Bronchial epithelial cell (primary cell): ENCODE data around the gene METTL17. TPM values are rescaled to one million over a fixed set of nuclear protein-coding genes. Genes with fewer than 3 reads are reported as not detected.

ENCODE experiments used
- DNase-seq: peaks from one replicate; pipeline ENCODE4 v3.0.0-alpha.2; 2010; ENCODE audit warnings: low read depth
- FAIRE-seq: peaks from 2 replicates; lab custom pipeline; 2011; peaks lifted over from hg19 to GRCh38; lab: Jason Lieb, UNC
- H3K27me3 ChIP-seq: 2 replicates; pipeline ENCODE4 v1.5.1; 2011; ENCODE audit warnings: low read length; ENCODE audit not compliant: control insufficient read depth, insufficient read depth
- H3K36me3 ChIP-seq: 2 replicates; pipeline ENCODE4 v1.5.1; 2011; ENCODE audit warnings: low read length; ENCODE audit not compliant: control insufficient read depth, insufficient read depth
- H3K4me3 ChIP-seq: 2 replicates; pipeline ENCODE4 v1.5.1; 2011; ENCODE audit warnings: mild to moderate bottlenecking, low read depth, low read length, control low read depth
- total RNA-seq: library from RNA; depleted of rRNA; stranded (reverse); fragments of >200 nt; gene quantifications from 2 replicates; pipeline ENCODE4 v1.2.1, GENCODE V29; 2014
- TF ChIP-seq, protein P1 (sequence below): IDR thresholded peaks from 2 replicates; pipeline ENCODE4 v1.5.1; 2011; ENCODE audit warnings: mild to moderate bottlenecking, moderate library complexity, low read length, control low read depth, inconsistent platforms; ENCODE audit not compliant: insufficient read depth, severe bottlenecking

Gene METTL17
- total RNA-seq, 1 donor from 2014 or later = 56.1 TPM

DNA sequence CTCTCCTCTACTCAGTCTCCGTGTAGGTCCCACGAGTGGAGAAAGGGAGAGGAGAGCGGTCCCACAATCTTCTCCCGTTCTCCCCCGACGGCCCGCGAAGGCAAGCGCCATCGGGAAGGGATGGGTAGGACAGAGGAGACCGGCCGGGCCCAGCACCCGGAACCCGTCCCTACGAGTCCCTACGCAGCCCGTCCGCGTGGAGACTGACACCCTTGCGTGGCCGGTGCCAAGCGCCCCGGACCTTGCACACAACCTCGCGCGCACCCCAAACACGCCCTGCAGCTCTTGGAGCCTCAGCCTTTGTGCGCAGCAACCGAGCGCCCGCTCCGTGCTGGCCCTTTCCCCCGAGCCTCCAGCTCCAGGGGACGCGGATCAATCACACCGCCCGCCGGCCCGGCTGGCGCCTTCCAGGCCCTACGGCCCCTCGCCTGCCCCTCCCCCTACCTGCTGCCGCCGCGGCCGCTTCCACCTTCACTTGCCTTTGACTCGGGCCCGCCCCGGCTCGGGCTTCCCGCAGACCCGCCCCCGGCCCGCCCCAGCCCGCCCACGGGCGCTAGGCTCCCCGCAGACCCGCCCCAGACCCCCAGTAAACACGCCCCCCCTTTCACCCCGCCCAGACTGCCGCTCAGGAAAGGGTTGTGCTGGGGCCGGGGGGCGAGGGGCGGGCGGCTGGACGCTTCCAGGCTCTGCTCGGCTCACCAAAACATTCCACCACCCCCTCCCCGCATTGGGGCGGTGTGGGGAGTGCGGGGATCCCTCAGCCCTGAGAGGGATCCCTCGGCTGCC is 35.0 kb downstream of the METTL17 start, which contains the start of gene NDRG2:
Gene NDRG2 (minus strand): TSS at position 477 of the 786 bp plus-strand sequence. CDS start 1,746 bp downstream, outside the sequence.
- FAIRE-seq (no peak), DNase-seq (no peak)
- peak within 1 kb of the TSS; percentile 46 for H3K4me3 ChIP-seq
- no peaks in the 10 kb centered on the region for H3K36me3 ChIP-seq
- H3K27me3 ChIP-seq = peaks cover 18% of the 10 kb centered on the region
- TF ChIP-seq, protein P1, sequence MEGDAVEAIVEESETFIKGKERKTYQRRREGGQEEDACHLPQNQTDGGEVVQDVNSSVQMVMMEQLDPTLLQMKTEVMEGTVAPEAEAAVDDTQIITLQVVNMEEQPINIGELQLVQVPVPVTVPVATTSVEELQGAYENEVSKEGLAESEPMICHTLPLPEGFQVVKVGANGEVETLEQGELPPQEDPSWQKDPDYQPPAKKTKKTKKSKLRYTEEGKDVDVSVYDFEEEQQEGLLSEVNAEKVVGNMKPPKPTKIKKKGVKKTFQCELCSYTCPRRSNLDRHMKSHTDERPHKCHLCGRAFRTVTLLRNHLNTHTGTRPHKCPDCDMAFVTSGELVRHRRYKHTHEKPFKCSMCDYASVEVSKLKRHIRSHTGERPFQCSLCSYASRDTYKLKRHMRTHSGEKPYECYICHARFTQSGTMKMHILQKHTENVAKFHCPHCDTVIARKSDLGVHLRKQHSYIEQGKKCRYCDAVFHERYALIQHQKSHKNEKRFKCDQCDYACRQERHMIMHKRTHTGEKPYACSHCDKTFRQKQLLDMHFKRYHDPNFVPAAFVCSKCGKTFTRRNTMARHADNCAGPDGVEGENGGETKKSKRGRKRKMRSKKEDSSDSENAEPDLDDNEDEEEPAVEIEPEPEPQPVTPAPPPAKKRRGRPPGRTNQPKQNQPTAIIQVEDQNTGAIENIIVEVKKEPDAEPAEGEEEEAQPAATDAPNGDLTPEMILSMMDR = no peak

DNA sequence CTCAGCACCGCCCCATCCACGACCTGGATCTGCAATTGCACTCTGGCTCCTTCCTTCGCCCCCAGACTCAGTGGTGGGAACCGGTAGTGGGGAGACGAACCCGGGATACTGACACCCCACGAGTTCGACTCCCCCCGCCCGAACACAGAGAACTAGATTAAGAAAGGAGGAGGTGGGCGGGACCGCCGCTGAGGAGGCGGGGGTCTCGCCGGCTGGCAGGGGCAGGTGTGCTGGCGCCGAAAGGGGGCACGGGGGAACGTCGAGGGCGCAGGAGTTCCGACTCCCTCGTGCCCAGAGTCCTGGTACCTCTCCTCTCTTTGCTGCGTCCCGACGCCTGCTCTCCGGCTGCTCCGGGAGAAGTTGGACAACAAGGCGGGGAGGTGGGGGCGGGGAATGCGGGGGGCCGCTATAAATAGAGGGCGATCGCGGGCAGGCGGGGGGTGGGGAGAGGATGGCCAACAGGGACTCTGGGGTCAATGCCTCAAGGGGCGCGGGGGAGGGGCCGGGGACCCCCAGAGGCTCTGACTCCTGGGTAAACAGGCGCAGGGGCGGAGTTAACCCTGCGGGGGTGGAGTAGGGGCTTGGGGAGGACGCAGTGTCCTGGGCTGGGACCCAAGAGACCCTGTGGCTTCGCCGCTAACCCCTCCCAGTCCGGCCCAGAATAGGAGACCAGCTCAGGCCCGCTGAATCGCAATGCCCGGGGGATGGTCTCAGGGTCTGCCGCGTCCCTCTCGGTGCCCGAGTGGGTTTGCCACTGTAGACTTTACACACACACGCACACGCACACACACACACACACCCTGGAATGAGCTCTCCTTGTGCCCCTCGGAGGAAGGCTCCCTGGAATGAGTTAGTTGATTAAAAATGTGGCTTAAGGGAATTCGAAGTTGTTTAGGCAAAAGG is 35.8 kb downstream of the METTL17 start:
- no peak for DNase-seq
- TF ChIP-seq, protein P1 = no peak
- no peak for FAIRE-seq
- peak overlapping the region; percentile 46 for H3K4me3 ChIP-seq
- no peaks in the 10 kb centered on the region for H3K36me3 ChIP-seq
- H3K27me3 ChIP-seq = peaks cover 18% of the 10 kb centered on the region

DNA sequence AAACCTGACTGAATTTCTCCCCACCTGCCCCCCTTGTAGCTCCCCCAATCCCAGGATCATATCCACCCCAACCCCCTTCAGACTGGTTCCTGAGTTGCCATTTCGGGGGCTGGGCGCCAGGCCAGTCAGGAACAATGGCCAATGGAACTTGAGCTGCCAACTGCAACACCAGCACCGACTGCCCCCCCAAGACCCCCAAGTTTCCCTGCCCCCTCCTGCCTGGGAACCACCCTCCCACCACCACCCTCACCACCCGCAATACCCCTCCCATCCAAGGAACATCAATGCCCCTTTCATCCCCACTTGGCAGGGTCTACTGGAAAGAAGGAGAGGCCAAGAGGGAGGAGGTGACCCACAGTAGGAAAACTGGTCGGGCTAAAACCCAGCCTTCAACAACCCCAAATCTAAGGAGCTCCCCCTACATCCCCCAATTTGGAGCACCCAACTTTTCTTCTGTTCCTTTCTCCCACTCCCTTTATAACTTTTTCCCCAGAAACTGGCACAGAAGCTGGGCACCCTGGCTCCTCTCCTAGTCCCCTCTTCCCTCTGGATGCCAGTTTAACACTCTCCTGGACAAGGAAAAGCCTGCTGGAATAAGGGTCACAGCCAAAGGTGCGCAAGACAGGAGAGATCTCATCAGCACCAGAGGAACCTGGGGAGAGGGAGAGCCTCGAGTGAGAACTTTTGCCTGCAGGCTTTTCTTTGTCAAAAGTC is 36.7 kb downstream of the METTL17 start:
- Histone ChIP-seq H3K4me3 (no peak overlapping the region), H3K36me3 (no peaks in the 10 kb centered on the region), H3K27me3 (peaks cover 18% of the 10 kb centered on the region)
- FAIRE-seq = no peak
- TF ChIP-seq, protein P1 = no peak
- no peak for DNase-seq

DNA sequence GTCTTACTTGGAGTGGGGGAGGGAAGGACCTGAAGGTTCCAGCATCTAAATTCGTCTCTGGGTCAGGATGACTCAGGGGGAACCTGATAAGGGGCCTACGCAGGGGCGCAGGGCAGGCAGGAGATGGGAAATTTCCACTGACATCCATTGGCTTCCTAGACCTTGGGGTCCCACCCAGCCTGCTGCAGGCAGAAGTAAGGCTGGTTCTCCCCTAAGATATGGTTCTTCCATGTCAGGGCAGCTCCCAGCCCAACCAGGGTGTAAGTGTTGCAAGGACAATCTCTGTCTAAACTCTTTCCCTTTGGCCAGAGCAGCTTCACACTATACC is 37.2 kb downstream of the METTL17 start:
- H3K27me3 ChIP-seq = peaks cover 18% of the 10 kb centered on the region
- H3K4me3 ChIP-seq = no peak overlapping the region
- FAIRE-seq (no peak), DNase-seq (no peak)
- no peaks in the 10 kb centered on the region for H3K36me3 ChIP-seq
- TF ChIP-seq, protein P1 = no peak

DNA sequence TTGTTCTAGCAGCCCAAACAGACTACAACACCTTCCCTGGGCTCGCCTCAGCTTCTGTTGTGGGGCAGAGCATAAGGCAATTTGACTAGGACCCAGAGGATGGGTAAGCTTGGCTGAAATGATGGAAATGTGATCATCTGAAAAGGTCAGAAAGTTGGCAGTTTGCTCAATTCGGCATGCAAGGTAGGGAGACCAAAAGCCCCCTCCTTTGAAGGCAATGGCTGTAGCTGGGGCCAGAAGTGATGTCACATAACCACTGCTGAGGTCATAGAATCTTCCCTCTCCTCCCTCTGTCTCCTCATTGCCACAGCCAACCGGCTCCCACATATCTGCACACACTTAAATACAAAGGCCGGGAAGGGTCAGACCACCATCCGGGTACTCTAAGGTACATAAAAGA is 40.1 kb downstream of the METTL17 start, which contains the start of gene TPPP2:
Gene TPPP2 (plus strand): TSS at position 301 of the 400 bp plus-strand sequence. CDS start 365 bp downstream, outside the sequence.
- TF ChIP-seq, protein P1 = no peak
- Histone ChIP-seq H3K4me3 (no peak within 1 kb of the TSS), H3K27me3 (peaks cover 2% of the 10 kb centered on the region), H3K36me3 (no peaks in the 10 kb centered on the region)
- FAIRE-seq (peak; percentile 64), DNase-seq (no peak)
